GM19463 (cell line): ENCODE data around the gene GGACT.

Source experiments
- ATAC-seq: cut with Tn5 transposase; IDR thresholded peaks from one replicate; pipeline ENCODE4 v1.9.1; 2021; ENCODE audit warnings: mild to moderate bottlenecking, moderate library complexity; ENCODE audit not compliant: unreplicated experiment

Gene GGACT

GRCh38 chr13:100483841-100484381 lies 104.7 kb downstream of the GGACT start:
- no peak for ATAC-seq

- no peak for ATAC-seq
These were observed 105.5 kb downstream of the GGACT start for GRCh38 chr13:100483139-100483538.

- no peak for ATAC-seq
These were observed 107.9 kb downstream of the GGACT start for GRCh38 chr13:100480676-100481075.
